ENCODE data around the gene ORAI3.

Gene ORAI3

GRCh38 chr16:30948667-30949649 is at the start of gene ORAI3:
TSS of gene ORAI3 (plus strand) at chr16:30949068. CDS start at chr16:30949290, 222 bp downstream.
- Histone ChIP-seq H3K9me3 (ENCODE audit: control insufficient read depth in 1 of 2, low read length in 2 of 2) (no peaks in the 10 kb centered on the region), H3K9ac (ENCODE audit: low read depth in 1 of 2, low read length in 2 of 2) (peak within 1 kb of the TSS; percentile 76 to 92), H3K27me3 (ENCODE audit: control insufficient read depth in 1 of 2, insufficient read depth in 2 of 2, low read length in 2 of 2) (no peaks in the 10 kb centered on the region), H3K36me3 (ENCODE audit: control insufficient read depth in 1 of 2, insufficient read depth in 2 of 2, low read length in 2 of 2) (peaks cover 0 to 18% of the 10 kb centered on the region in 2 donors), H3K4me3 (ENCODE audit: low read depth in 1 of 2, low read length in 2 of 2) (peak within 1 kb of the TSS; percentile 79 to 95), H3K4me1 (ENCODE audit: control insufficient read depth in 1 of 2, insufficient read depth in 2 of 2, low read length in 2 of 2) (peaks cover 29 to 35% of the 10 kb centered on the region in 2 donors), H3K27ac (ENCODE audit: low read depth, low read length) (peak within 1 kb of the TSS; percentile 84)

- H3K4me1 ChIP-seq (ENCODE audit: control insufficient read depth in 1 of 2, insufficient read depth in 2 of 2, low read length in 2 of 2) = peaks cover 21 to 55% of the 10 kb centered on the region in 2 donors
Observed at GRCh38 chr16:30899794-30900193, 49.1 kb upstream of the ORAI3 start.

GRCh38 chr16:30900588-30900987 is 48.3 kb upstream of the ORAI3 start:
- no peak overlapping the region for H3K27ac ChIP-seq (ENCODE audit: low read depth, low read length)
- peaks cover 18 to 47% of the 10 kb centered on the region in 2 donors for H3K4me1 ChIP-seq (ENCODE audit: control insufficient read depth in 1 of 2, insufficient read depth in 2 of 2, low read length in 2 of 2)
- no peak overlapping the region for H3K4me3 ChIP-seq (ENCODE audit: low read depth in 1 of 2, low read length in 2 of 2)
- no peaks in the 10 kb centered on the region for H3K9me3 ChIP-seq (ENCODE audit: control insufficient read depth in 1 of 2, low read length in 2 of 2)
- no peak overlapping the region for H3K9ac ChIP-seq (ENCODE audit: low read depth in 1 of 2, low read length in 2 of 2)
- no peaks in the 10 kb centered on the region for H3K36me3 ChIP-seq (ENCODE audit: control insufficient read depth in 1 of 2, insufficient read depth in 2 of 2, low read length in 2 of 2)
- no peaks in the 10 kb centered on the region for H3K27me3 ChIP-seq (ENCODE audit: control insufficient read depth in 1 of 2, insufficient read depth in 2 of 2, low read length in 2 of 2)

More at GRCh38 chr16:30899794-30900193, 49.1 kb upstream of the ORAI3 start:
- Histone ChIP-seq H3K27me3 (ENCODE audit: control insufficient read depth in 1 of 2, insufficient read depth in 2 of 2, low read length in 2 of 2) (no peaks in the 10 kb centered on the region), H3K9ac (ENCODE audit: low read depth in 1 of 2, low read length in 2 of 2) (no peak overlapping the region), H3K36me3 (ENCODE audit: control insufficient read depth in 1 of 2, insufficient read depth in 2 of 2, low read length in 2 of 2) (no peaks in the 10 kb centered on the region), H3K27ac (ENCODE audit: low read depth, low read length) (no peak overlapping the region), H3K4me3 (ENCODE audit: low read depth in 1 of 2, low read length in 2 of 2) (no peak overlapping the region), H3K9me3 (ENCODE audit: control insufficient read depth in 1 of 2, low read length in 2 of 2) (no peaks in the 10 kb centered on the region)

GRCh38 chr16:30901201-30902028 is 47.5 kb upstream of the ORAI3 start:
- Histone ChIP-seq H3K4me1 (ENCODE audit: control insufficient read depth in 1 of 2, insufficient read depth in 2 of 2, low read length in 2 of 2) (peaks cover 15 to 39% of the 10 kb centered on the region in 2 donors), H3K9ac (ENCODE audit: low read depth in 1 of 2, low read length in 2 of 2) (peak overlapping the region; percentile 39 to 43), H3K36me3 (ENCODE audit: control insufficient read depth in 1 of 2, insufficient read depth in 2 of 2, low read length in 2 of 2) (no peaks in the 10 kb centered on the region), H3K27me3 (ENCODE audit: control insufficient read depth in 1 of 2, insufficient read depth in 2 of 2, low read length in 2 of 2) (no peaks in the 10 kb centered on the region), H3K4me3 (ENCODE audit: low read depth in 1 of 2, low read length in 2 of 2) (peak overlapping the region; percentile 58 to 75), H3K27ac (ENCODE audit: low read depth, low read length) (peak overlapping the region; percentile 42), H3K9me3 (ENCODE audit: control insufficient read depth in 1 of 2, low read length in 2 of 2) (no peaks in the 10 kb centered on the region)

GRCh38 chr16:30902029-30902972 is 46.6 kb upstream of the ORAI3 start:
- H3K4me3 ChIP-seq (ENCODE audit: low read depth in 1 of 2, low read length in 2 of 2) = peak overlapping the region; percentile 60 to 75
- peaks cover 10 to 32% of the 10 kb centered on the region in 2 donors for H3K4me1 ChIP-seq (ENCODE audit: control insufficient read depth in 1 of 2, insufficient read depth in 2 of 2, low read length in 2 of 2)
- H3K36me3 ChIP-seq (ENCODE audit: control insufficient read depth in 1 of 2, insufficient read depth in 2 of 2, low read length in 2 of 2) = no peaks in the 10 kb centered on the region
- no peaks in the 10 kb centered on the region for H3K27me3 ChIP-seq (ENCODE audit: control insufficient read depth in 1 of 2, insufficient read depth in 2 of 2, low read length in 2 of 2)
- peak overlapping the region; percentile 73 for H3K27ac ChIP-seq (ENCODE audit: low read depth, low read length)
- H3K9ac ChIP-seq (ENCODE audit: low read depth in 1 of 2, low read length in 2 of 2) = peak overlapping the region; percentile 65 to 70
- no peaks in the 10 kb centered on the region for H3K9me3 ChIP-seq (ENCODE audit: control insufficient read depth in 1 of 2, low read length in 2 of 2)

- Histone ChIP-seq H3K27ac (ENCODE audit: low read depth, low read length) (peak overlapping the region; percentile 13), H3K9ac (ENCODE audit: low read depth in 1 of 2, low read length in 2 of 2) (no peak overlapping the region), H3K36me3 (ENCODE audit: control insufficient read depth in 1 of 2, insufficient read depth in 2 of 2, low read length in 2 of 2) (no peaks in the 10 kb centered on the region), H3K27me3 (ENCODE audit: control insufficient read depth in 1 of 2, insufficient read depth in 2 of 2, low read length in 2 of 2) (no peaks in the 10 kb centered on the region), H3K9me3 (ENCODE audit: control insufficient read depth in 1 of 2, low read length in 2 of 2) (no peaks in the 10 kb centered on the region), H3K4me1 (ENCODE audit: control insufficient read depth in 1 of 2, insufficient read depth in 2 of 2, low read length in 2 of 2) (peaks cover 9 to 29% of the 10 kb centered on the region in 2 donors), H3K4me3 (ENCODE audit: low read depth in 1 of 2, low read length in 2 of 2) (peak overlapping the region; percentile 19 to 75)
Observed at GRCh38 chr16:30903002-30903401, 45.9 kb upstream of the ORAI3 start.

- H3K9ac ChIP-seq (ENCODE audit: low read depth in 1 of 2, low read length in 2 of 2) = no peak overlapping the region
- no peaks in the 10 kb centered on the region for H3K9me3 ChIP-seq (ENCODE audit: control insufficient read depth in 1 of 2, low read length in 2 of 2)
- H3K4me1 ChIP-seq (ENCODE audit: control insufficient read depth in 1 of 2, insufficient read depth in 2 of 2, low read length in 2 of 2) = peaks cover 9 to 29% of the 10 kb centered on the region in 2 donors
- no peaks in the 10 kb centered on the region for H3K27me3 ChIP-seq (ENCODE audit: control insufficient read depth in 1 of 2, insufficient read depth in 2 of 2, low read length in 2 of 2)
- H3K36me3 ChIP-seq (ENCODE audit: control insufficient read depth in 1 of 2, insufficient read depth in 2 of 2, low read length in 2 of 2) = no peaks in the 10 kb centered on the region
- H3K4me3 ChIP-seq (ENCODE audit: low read depth in 1 of 2, low read length in 2 of 2) = no peak overlapping the region
- H3K27ac ChIP-seq (ENCODE audit: low read depth, low read length) = no peak overlapping the region
Observed at GRCh38 chr16:30903596-30903995, 45.3 kb upstream of the ORAI3 start.

GRCh38 chr16:30904114-30904780 is 44.6 kb upstream of the ORAI3 start:
- H3K9me3 ChIP-seq (ENCODE audit: control insufficient read depth in 1 of 2, low read length in 2 of 2) = no peaks in the 10 kb centered on the region
- no peaks in the 10 kb centered on the region for H3K27me3 ChIP-seq (ENCODE audit: control insufficient read depth in 1 of 2, insufficient read depth in 2 of 2, low read length in 2 of 2)
- H3K4me3 ChIP-seq (ENCODE audit: low read depth in 1 of 2, low read length in 2 of 2) = no peak overlapping the region
- no peak overlapping the region for H3K9ac ChIP-seq (ENCODE audit: low read depth in 1 of 2, low read length in 2 of 2)
- no peaks in the 10 kb centered on the region for H3K36me3 ChIP-seq (ENCODE audit: control insufficient read depth in 1 of 2, insufficient read depth in 2 of 2, low read length in 2 of 2)
- peaks cover 9 to 29% of the 10 kb centered on the region in 2 donors for H3K4me1 ChIP-seq (ENCODE audit: control insufficient read depth in 1 of 2, insufficient read depth in 2 of 2, low read length in 2 of 2)
- no peak overlapping the region for H3K27ac ChIP-seq (ENCODE audit: low read depth, low read length)

GRCh38 chr16:30907064-30907463 is 41.8 kb upstream of the ORAI3 start:
- Histone ChIP-seq H3K27ac (ENCODE audit: low read depth, low read length) (no peak overlapping the region), H3K27me3 (ENCODE audit: control insufficient read depth in 1 of 2, insufficient read depth in 2 of 2, low read length in 2 of 2) (no peaks in the 10 kb centered on the region), H3K4me3 (ENCODE audit: low read depth in 1 of 2, low read length in 2 of 2) (no peak overlapping the region), H3K36me3 (ENCODE audit: control insufficient read depth in 1 of 2, insufficient read depth in 2 of 2, low read length in 2 of 2) (no peaks in the 10 kb centered on the region), H3K4me1 (ENCODE audit: control insufficient read depth in 1 of 2, insufficient read depth in 2 of 2, low read length in 2 of 2) (peaks cover 5 to 18% of the 10 kb centered on the region in 2 donors), H3K9ac (ENCODE audit: low read depth in 1 of 2, low read length in 2 of 2) (no peak overlapping the region), H3K9me3 (ENCODE audit: control insufficient read depth in 1 of 2, low read length in 2 of 2) (no peaks in the 10 kb centered on the region)
